ENCODE data around the gene NRXN2.
A peak's percentile ranks its signal among the peaks of the same experiment; 100 is the strongest.

NRXN2 gene

DNA sequence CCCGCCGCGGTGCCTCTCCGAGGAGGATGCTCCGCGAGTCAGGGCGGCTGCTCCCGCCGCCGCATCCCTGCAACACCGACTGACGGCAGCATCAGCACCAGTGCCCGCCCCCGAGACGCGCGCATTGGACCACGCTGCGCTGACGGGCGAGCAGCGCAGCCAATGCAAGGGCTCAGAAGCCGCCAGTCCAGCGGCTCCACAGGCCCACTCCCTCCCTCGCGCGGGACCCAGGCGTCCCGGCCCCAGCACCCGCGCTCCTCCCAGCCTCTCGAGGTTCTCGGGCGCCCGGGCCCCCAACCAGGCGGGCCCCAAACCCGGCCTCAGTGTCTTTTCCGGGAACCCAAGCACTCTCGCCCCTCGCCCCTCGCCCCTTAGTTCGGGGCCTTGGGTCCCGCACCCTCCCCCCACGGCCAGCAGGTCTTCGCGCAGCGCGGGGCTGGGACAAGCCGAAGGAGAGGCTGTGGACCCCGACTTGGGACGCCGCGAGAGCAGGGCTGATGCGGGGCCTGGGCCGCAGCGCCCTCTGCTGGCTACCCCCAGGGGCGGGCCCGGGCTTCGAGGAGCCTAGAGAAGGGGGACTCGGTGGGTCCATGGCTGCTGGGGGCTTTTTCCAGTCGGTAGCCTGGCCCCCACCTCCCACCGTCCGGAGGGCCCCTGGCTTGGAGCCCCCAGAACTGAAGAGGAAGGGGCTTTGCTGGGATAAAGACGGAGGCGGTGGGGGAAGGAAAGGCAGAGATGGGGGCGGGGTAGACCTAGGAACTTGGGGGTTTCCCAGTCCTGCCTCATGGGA lies at the start of gene NRXN2:
TSS of gene NRXN2 (minus strand) at position 81 of the 790 bp plus-strand sequence. CDS start 9,498 bp downstream, outside the sequence.
- DNase-seq (ENCODE audit: low read depth) = peak; percentile 77

DNA sequence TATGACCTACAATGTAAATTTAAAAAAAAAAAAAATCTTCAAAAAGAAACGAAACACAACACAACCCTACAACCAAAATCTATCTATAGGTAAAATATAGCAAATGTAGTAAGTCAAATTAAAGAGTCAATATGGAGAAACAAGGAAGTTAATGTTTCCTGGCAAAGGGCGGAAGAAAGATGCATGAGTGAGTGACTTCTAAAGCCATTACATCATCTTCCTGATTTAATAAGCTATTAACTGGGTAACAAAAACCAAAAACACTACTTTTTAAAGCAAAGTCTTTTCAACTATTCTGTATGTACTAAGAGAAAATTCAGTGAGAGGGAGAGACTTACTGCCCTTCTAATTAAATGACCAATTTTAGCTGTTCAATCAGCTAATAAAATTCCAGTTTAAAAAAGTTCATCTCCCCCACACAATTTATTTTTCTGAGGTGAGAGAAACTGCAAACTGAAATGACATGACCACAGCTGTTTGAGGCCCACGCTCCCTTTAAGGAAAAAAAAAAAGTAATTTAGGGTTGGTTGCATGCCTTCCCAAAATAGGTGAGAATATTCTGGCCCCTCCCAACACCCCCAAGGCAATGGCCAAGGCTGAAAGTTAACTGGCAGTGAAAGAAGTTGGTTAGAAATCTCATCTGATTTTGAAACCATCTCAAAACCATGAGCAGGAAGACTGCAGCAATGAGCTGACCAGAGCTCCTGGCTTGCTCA lies 49.5 kb upstream of the NRXN2 start:
- DNase-seq (ENCODE audit: low read depth) = no peak

DNA sequence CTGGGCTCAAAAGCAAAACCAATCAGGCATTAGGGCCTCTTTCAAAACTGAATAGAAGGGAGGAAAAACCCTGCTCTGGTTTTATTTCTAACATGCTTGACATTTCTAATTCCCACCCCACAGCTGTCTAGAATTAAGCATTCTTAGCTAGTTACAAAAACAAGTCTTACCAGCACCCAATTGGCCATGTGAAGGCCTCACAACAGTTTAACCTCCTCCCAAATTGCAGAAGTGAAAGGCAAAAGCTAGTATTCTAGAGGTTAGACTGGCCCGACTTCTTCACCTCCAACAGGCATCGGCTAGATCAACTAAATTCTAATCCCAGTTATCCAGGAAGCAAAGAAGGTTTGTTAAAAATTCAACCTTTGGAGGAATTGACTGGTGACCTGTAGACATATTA lies 48.9 kb upstream of the NRXN2 start:
- DNase-seq (ENCODE audit: low read depth) = no peak

DNA sequence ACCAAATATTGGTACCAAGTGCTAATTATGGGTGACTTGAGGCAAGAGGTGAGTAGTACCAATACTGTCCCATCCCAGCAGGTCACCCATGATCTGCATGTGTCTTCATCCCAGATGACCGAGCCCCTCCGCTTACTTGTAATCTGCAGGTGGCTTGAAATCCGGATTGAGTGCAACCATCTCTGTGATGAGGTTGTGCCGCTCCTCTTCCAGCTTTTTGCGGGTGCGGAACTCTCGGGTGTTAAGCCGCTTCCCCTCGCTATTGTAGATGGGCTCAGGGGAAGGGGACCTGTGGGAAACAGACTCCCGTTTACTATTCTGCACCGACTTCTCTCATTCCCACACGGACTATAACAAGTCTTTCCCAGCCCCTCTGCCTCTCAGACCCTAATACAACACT lies 47.1 kb upstream of the NRXN2 start:
- DNase-seq (ENCODE audit: low read depth) = no peak

DNA sequence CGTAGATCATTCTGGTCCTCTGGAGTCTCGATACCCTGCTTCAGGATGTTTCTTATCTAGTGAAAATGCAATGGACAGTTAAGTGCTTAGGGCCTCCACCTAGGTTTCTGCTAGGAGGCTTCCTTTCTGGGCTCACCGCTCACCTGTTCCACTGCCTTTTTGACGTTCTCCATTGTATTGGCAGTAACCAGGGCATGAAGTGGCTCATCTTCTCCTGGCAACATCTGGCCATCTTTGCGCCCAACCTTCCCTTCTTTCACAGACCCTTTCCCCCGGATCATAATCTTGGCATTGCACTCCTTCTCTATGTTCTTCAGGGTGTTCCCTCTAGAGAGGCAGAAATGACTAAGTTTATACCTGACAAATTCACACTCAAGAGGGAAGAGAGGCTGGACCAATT lies 46.3 kb upstream of the NRXN2 start:
- DNase-seq (ENCODE audit: low read depth) = no peak

DNA sequence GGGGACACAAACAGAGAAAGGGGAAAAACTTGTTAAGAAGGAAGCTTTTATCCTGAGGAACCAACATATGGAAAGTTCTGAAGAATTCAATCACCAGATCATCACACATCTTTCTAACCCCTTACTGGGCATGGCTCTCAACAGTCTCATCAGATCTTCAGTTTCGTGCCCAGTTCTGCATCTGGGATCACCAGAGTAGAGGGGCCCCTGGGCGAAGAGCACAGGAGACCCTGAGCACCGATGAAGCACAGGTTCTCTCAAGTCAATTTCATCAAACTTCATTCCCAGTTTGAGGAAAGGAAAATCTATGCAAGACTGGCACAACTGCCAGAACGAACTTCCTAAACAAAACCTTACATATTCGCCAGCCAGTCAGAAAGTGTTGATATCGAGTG lies 45.3 kb upstream of the NRXN2 start:
- no peak for DNase-seq (ENCODE audit: low read depth)

DNA sequence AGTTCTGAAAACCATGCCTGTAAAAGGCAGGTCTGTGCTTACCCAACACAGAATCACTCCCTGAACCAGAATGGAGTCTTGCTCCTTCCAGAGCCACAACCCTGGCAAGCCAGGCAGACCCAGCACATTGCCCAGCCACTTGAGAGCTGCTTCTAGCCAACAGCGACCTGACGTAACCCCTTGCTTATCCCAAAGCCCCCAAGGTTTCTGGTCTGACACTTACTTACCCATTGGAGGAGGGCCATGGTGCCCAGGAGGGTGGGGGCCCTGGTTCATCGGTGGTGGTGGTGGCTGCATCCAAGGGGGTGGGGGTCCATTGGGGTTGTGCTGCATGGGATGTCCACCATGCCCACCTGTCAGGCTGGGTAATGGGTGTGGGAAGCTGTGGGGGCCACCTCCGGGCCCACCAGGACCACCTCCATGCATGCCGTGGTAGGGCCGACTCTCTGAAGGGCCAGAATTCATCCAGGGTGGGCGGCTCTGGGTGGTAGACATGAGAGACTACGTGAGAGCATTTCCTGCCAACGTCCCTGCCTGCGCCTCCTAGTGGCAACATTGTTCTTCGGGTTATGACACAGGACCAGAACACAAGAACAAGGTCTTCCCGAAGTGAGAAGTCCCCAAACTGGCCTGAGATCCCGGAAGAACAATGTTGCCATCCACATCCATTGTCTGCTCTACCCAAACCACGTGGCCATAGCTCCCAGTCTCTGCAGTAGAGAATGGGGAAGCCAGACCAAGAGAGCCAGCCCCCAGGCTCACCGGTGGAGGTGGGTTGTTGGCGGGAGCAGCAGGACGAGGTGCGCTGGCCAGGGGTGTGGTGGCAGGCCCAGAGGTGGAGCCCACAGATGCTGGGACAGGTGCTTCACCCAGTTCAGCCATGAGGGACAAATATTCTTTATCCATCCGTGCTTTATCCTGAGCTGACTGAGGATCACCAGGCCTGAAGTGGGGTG lies 44.6 kb upstream of the NRXN2 start:
- DNase-seq (ENCODE audit: low read depth) = peak; percentile 65

DNA sequence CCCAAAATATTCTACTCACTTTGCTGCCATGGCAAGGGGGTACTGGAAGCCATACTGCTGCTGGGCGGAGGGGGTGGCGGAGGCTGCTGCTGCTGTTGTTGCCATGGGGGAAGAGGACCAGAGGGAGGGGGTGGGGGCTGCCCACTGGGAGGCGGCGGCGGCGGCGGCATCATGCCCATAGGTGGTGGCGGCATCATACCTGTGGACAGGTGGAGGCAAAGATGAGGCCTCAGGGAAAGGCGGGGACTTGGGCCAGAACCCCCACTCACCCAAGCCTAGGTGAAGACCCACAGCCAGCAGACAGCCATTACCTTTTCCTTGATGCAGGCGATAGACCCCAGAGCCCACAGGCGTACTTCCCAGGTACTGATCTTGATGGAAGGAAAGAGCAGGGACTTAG lies 43.9 kb upstream of the NRXN2 start:
- DNase-seq (ENCODE audit: low read depth) = no peak

DNA sequence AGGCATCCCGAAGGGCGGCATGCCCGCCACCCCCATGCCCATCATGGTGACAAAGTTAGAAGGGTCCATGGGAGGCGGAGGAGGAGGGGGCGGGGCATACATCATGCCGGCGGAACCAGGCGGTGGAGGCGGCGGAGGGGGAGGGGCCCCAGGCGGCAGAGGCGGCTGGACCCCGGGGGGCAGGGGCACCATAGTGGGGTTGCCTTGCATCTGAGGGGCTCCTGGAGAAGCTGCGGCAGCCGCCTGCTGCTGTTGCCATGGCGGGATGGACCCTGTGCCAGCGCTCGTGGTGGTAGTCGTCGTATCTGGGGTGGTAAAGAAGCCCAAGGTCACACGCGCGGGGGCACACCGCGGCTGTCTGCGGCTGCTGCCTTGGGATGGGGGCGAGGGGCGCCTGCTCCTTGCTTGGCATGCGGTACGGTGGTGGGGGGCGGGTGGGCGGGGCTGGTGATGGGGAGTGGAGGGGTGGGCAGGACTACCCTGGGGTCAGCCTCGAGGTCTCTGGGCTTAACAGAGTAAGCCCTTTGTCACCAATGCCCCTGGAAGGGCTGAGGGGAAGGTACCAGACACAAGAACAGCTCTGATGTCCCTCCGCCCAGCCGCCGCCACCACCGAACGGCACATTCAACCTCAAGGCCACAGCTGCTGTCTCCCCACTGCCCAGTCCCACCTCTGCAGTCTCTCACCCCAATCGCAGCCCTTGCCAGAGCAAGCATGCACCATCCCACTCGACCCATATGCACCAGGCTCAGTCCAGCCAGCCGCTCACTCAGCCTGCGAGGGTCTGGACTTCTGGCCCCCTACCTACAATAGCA lies 43.1 kb upstream of the NRXN2 start:
- DNase-seq (ENCODE audit: low read depth) = no peak

DNA sequence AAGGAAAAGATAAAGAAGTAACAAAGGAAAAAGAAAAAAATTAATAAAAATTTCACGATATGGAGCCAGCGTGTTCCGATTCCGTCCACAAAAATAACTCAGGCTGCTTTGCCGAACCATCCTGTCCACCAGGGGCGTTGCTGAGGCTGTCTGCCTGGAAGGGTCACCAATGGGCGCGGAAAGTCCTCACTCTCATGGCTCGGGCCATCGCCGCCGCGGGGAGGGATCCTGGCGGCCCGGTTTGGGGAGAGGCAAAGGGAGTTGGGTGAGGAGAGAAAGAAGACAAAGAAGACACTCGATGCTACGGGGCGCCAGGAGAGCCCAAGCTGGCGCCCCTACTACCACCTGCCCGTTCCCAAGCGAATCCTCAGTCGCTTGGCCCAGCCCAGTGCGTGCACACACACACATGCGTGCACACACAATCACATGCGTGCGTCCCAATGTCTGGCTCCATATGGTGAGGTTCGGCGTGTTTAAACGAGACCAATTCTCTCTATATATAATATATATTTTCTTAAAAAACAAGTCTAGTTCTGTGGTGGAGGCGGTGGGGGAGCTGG lies 42.4 kb upstream of the NRXN2 start:
- no peak for DNase-seq (ENCODE audit: low read depth)

DNA sequence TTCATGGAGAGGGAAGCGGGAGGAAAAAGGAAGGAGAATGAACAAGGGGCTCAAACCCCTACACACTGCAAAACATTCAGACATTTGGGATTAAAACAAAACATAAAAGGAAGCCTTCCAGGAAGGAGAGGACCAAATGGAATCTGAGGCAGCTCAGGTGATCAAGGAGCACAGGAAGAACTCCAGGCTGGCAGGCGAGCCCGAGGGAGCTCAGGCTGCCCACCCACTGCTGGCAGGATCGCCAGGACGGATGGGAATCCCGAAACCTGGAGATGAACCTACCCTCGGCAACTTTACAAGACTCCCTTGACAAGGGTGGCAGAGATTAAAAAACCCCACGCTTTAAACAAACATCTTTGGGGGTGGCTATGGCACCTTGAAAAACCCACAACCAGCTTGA lies 41.8 kb upstream of the NRXN2 start:
- no peak for DNase-seq (ENCODE audit: low read depth)

DNA sequence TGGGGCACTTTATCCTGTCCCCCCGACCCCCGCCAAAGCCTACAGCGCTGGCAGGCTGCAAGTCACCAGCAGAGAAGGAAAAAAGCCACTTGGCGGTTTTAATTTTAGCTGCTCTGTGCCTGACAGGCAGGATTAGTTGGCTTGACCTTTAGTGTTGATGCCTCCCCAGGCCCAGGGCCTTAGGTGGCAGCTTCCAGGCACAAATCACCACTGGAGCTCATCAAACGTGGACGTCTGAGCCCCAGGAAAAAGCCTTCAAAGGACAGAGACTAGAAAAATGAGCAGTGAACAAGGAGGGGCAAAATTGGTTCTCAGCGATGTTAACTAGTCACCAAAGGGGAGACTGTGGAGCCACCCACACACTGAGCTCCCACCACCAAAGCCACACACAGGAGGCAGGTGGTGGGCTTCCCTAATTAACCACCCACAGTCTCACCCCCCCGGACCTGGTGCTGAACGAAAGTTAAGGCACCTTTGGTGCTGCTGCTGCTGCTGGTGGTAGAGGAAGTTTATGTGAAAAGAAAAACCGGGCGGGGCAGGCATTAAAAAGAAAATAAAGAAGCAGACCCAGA lies 41.1 kb upstream of the NRXN2 start:
- DNase-seq (ENCODE audit: low read depth) = peak; percentile 50

DNA sequence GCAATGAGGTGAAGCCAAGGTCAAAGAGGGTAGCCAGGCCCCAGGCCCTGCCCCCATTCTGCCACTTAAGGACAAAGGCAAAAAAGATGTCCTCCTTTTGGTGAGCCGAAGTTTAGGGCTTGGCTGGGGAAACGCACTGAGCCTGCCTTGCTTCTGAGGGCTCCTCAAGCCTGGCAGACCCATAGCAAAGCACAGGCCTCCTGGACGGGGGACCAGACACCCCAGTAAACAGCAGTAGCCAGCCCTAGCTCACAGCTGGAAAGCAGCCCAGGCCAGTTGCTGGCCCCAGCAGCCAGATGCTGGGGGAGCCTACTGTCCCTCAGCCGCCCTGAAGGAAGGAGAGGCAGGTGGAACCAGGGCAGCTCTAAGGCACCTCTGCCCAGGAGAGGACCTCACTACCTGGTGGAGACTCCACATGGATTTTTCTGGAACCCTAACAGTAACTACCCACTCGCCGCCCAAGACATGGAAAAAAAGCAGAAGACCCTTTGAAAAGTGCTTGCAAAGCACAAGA lies 40.6 kb upstream of the NRXN2 start:
- no peak for DNase-seq (ENCODE audit: low read depth)

DNA sequence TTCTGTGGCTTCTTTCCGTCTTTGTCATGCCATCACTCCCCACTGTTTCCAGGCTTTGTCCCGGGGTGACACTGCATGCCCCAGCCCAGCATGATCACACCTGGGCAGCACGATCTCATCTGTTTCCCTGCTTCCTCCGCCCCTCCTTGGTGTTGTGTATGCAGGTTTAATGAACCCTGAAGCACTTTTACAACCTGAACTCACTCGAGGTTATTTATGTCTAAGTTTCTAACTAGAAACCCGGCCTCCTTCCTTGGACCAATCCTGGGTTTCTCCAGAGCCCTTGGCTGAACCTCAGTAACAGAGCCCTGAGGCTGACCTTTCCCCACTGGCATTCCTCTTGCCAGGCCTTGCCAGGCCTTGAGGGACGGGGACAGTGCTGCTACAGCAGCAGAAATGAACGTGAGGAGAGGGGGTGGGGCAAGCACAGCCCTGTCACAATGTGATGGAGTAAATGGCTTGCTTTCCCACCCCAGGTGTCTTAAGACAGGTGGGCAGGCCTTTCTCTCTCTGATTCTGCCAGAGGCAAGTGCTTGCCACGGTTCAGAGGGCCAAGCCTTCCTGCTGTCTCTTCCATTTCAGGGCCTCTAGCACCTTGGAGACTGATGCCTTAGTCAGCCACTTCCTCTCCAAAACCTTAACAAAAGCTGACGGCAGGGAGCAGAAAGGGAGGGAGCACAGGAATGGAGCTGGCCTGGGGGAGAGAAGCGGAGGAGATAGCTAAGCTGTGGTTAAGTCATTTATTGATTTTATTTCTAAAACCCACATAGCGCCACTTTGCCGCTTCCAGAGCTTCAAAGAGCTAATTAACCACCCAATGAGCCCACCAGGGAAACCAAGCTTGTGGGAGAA lies 39.9 kb upstream of the NRXN2 start:
- DNase-seq (ENCODE audit: low read depth) = no peak

DNA sequence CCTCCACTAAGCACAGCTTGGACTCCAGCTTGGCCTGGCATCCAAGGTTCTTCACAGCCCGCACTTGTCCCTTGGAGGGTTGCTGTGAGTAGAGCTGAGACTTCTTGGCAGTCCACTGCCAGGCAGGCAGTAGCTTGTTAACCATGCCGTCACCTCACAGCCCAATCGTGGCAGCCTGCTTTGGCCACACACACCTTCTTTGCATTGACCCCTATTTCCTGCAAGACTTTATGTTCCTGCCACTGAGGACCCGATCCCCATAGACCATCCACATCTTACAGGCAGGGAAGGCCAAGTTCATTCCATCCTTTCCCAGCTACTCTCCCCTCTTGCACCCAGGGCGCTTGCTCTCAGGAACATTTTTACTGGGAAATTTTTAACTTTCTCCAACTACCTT lies 39.3 kb upstream of the NRXN2 start:
- DNase-seq (ENCODE audit: low read depth) = no peak

DNA sequence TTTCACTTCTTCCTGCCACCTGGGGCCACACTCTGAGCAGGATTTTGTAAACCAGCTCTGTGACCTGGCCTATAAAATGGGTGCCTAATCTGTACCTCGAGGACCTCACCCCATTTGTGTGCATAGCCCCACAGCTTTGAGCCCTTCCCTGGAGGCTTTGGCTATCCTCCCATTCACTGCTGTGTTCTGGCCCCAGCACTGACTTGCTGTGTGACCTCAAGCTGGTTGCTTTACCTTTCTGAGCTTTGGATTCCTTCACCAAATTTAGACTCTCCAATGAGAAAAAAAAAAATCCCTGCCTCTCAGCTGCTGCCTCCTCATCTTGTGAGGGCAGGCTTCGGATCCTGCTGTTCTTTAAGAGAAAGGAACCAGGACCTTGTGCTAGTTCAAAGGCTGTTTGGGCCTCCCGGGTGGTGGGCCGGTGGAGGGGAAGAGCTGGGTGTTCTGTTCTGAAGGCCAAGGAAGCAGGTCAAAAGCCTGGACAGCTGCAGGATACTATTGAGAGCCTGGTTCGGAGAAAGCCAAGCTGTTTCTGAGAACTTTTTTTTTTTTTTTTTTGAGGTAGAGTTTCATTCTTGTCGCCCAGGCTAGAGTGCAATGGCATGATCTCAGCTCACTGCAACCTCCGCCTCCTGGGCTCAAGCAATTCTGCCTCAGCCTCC lies 37.9 kb upstream of the NRXN2 start:
- DNase-seq (ENCODE audit: low read depth) = no peak

DNA sequence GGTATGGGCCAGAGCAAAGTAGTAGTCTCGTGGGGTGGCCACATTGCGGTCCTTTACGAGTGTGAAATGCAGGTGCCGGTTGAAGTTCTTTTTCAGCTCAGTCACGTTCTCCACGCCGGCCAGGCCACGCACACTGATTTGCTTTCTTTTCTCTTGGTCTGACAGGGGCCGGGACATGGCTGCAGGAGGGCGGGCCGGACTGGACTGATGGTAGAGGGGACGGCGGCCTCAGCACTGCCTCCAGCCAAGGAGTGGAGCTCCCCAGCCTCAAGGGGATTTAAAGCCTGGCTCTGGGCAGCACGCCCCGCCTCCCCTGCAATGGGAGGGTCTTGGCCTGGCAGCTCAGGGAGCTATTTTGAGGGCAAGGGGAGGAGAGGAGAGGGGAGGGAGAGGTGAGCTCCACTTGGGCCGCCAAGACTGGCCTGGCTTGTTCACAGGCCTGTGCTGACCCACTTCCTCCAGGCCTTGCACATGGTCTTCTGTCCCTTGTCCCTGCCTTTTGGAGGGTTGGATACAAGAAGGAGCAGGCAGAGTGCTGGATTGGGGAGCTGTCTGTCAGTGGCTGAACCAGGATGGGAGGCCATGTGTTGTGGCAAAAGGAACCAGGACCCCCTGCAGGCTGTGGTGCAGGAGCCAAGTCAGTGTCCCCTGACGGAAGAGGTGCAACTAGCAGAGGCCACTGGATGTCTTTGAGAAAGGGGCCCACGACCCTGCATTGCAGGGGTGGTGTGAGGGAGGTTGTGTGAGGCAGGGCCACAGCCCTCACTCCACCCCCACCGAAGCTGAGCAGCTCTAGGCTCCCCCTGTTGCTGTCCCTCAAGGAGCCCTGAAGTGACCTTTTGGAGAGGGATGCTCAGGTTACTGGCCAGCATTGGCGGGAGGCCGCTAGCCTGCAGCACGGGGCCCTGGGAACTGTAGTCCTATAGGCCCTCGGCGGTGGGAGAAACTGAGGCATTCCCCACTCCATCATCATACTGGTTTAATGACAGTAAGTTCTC lies 37.0 kb upstream of the NRXN2 start, which contains the start of gene PYGM:
TSS of gene PYGM (minus strand) at position 253 of the 998 bp plus-strand sequence. CDS start at position 177, 76 bp downstream.
- DNase-seq (ENCODE audit: low read depth) = no peak
